Thymus (tissue), 11 donors: ENCODE measurements around the gene MAP7D2. TPM values are rescaled to one million over a fixed set of nuclear protein-coding genes. Genes with fewer than 3 reads are reported as not detected.

Experiments used
- DNase-seq, 9 donors: peaks; one replicate each; pipeline ENCODE4 v3.0.0-alpha.2; 2013; ENCODE audit warnings: low spot score in 9 of 9, low read depth in 6 of 9, missing footprints in 1 of 9
- H3K27ac ChIP-seq, 2 donors: one replicate each; pipeline ENCODE4 v1.5.1; 2013; ENCODE audit warnings: control low read depth in 1 of 2, low read depth in 1 of 2, low read length in 1 of 2, mild to moderate bottlenecking in 1 of 2, moderate library complexity in 1 of 2
- H3K27me3 ChIP-seq, 2 donors: one replicate each; pipeline ENCODE4 v1.5.1; 2013; ENCODE audit warnings: low read length in 1 of 2; ENCODE audit not compliant: control insufficient read depth in 2 of 2, insufficient read depth in 1 of 2
- H3K36me3 ChIP-seq, 2 donors: one replicate each; pipeline ENCODE4 v1.5.1; 2013; ENCODE audit warnings: low read length in 1 of 2, mild to moderate bottlenecking in 1 of 2, moderate library complexity in 1 of 2; ENCODE audit not compliant: control insufficient read depth in 2 of 2, insufficient read depth in 2 of 2
- H3K4me1 ChIP-seq, 2 donors: one replicate each; pipeline ENCODE4 v1.5.1; 2013; ENCODE audit warnings: low read length in 2 of 2; ENCODE audit not compliant: control insufficient read depth in 2 of 2, insufficient read depth in 2 of 2
- H3K4me3 ChIP-seq, 2 donors: one replicate each; pipeline ENCODE4 v1.5.1; 2013; ENCODE audit warnings: low read length in 2 of 2, control low read depth in 1 of 2, mild to moderate bottlenecking in 1 of 2
- H3K9me3 ChIP-seq, 2 donors: one replicate each; pipeline ENCODE4 v1.5.1; 2013; ENCODE audit warnings: low read length in 1 of 2, mild to moderate bottlenecking in 1 of 2; ENCODE audit not compliant: control insufficient read depth in 2 of 2, insufficient read depth in 1 of 2
- WGBS: extraction: QIAGEN DNeasy Blood & Tissue Kit; methylation state at CpG from one replicate; pipeline ENCODE4 v1.1.7; 2013; 5-methylcytosine and 5-hydroxymethylcytosine counted together
- polyA plus RNA-seq: library from polyadenylated mRNA; stranded (reverse); fragments of 200-250 nt; gene quantifications from one replicate; pipeline ENCODE4 v1.2.3, GENCODE V29; 2013
- total RNA-seq: library from RNA; stranded (reverse); fragments of 120-200 nt; gene quantifications from one replicate; pipeline ENCODE4 v1.2.4, GENCODE V29; 2013
- donor health status: healthy.

Gene MAP7D2
- total and polyA plus RNA-seq, 2 donors = 2.6 to 4.4 TPM

DNA sequence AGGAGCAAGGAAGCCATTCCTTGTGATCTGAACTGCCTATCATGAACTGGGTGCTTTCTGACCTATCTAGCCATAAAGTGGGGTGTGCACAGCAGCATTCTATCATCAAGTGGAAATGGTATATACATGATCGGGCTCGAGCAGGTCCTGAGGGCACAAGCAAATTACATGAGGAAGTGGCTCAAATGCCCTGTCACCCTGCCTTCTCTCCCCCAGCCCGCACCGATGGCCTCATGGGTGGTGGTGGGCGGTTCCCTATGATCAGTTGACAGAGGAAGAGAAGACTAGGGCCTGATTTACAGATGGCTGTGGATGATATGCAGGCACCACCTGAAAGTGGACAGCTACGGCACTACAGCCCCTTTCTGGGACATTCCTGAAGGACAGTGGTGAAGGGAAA is 79.5 kb downstream of the MAP7D2 start:
- Histone ChIP-seq H3K27me3 (no peaks in the 10 kb centered on the region), H3K9me3 (no peaks in the 10 kb centered on the region), H3K36me3 (no peaks in the 10 kb centered on the region), H3K27ac (no peak overlapping the region), H3K4me3 (no peak overlapping the region), H3K4me1 (no peaks in the 10 kb centered on the region)
- no peak for DNase-seq
- WGBS = 94% methylated on average over 6 of the region's 6 CpGs

DNA sequence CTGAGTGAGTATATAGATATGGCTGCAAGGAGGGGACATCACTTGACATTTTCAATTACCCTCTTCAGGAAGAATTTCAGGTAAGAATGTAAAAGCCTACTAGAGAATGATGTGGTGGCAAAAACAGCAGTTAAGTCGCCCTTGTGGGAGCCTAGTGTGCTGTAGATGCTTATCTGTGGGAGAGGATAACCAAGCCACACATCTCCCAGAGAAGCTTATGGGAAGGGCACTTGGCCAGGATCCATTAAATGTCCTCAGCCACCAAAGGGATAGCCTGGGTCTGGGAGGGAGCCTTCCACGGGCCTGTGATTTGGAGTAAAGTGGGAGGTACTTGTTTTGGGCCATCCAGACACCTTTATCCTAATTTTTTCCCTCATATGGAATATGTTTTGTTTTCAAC is 84.5 kb downstream of the MAP7D2 start:
- Histone ChIP-seq H3K36me3 (no peaks in the 10 kb centered on the region), H3K27ac (no peak overlapping the region), H3K4me1 (peaks cover 9 to 22% of the 10 kb centered on the region in 2 donors), H3K27me3 (no peaks in the 10 kb centered on the region), H3K9me3 (no peaks in the 10 kb centered on the region), H3K4me3 (no peak overlapping the region)
- DNase-seq = no peak
- WGBS = 69% methylated on average over 2 of the region's 2 CpGs

DNA sequence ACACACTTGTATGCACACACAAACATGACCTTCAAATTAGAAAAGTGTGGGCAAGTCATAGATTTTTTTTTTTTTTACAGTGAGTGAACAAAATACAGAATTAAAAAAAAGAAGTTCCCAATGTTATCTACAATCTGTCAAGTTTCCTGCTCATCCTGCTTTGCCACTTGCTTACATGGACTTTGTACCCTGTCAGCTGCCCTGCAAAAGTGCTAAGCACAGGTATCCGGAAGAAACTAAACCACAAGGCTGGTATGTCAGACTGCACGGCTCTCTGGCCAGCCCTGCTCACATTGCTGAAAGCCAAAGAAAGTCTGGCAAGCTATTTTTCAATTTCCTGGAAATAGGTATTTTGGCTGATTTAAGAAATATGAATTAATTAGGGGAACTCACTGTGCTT is 87.0 kb downstream of the MAP7D2 start:
- H3K4me3 ChIP-seq = no peak overlapping the region
- DNase-seq = peak in 1 of 9 donors; percentile 23
- WGBS = 5% methylated on average over 2 of the region's 2 CpGs

DNA sequence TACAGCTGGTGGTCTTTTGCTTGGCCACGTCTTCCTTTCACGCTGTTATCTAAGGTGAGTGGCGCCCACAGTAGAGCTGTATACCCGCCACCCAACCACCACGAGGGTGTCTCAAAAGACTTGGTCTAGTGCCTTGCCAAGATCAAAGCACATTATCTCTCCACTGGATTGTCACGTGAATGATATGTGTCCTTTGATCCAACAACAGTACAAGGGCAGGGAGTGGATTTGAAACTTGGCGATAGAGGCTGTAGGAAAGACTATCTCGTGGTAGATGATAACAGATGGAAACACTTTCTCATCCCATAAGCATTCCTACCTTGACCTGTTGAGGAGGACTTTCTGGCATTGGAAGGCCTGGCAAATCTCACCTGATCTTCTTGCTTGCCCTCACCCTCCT is 88.1 kb downstream of the MAP7D2 start:
- H3K27ac ChIP-seq = no peak overlapping the region
- no peaks in the 10 kb centered on the region for H3K9me3 ChIP-seq
- 38% methylated on average over 8 of the region's 8 CpGs for WGBS

More for the DNA sequence above, 87.0 kb downstream of the MAP7D2 start:
- Histone ChIP-seq H3K4me1 (peaks cover 12 to 22% of the 10 kb centered on the region in 2 donors), H3K36me3 (no peaks in the 10 kb centered on the region), H3K9me3 (no peaks in the 10 kb centered on the region), H3K27me3 (no peaks in the 10 kb centered on the region), H3K27ac (no peak overlapping the region)

DNA sequence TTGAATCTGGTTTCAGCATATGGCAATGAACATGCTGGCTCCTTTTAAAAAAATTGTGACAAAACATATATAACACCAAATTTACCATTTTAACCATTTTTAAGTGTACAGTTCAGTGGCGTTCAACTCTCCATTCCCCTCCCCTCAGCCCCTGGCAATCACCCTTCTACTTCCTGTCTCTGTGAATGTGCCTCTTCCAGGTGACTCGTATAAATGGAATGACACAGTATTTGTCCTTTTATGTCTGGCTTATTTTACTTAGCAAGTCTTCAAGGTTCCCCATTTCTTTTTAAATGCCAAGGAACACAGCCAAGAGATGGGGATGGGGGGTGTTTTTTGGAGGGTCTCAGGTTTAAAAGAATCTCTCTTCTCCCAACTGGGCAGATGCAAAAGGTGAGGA is 90.4 kb downstream of the MAP7D2 start:
- Histone ChIP-seq H3K27ac (no peak overlapping the region), H3K27me3 (no peaks in the 10 kb centered on the region), H3K4me3 (no peak overlapping the region), H3K36me3 (no peaks in the 10 kb centered on the region), H3K4me1 (peaks cover 12 to 22% of the 10 kb centered on the region in 2 donors), H3K9me3 (no peaks in the 10 kb centered on the region)
- WGBS = 16% methylated on average over 2 of the region's 2 CpGs
- peak in 1 of 9 donors; percentile 26 for DNase-seq

More for the DNA sequence above, 88.1 kb downstream of the MAP7D2 start:
- no peaks in the 10 kb centered on the region for H3K27me3 ChIP-seq
- no peaks in the 10 kb centered on the region for H3K36me3 ChIP-seq
- DNase-seq = peak in 1 of 9 donors; percentile 33
- peaks cover 12 to 22% of the 10 kb centered on the region in 2 donors for H3K4me1 ChIP-seq
- no peak overlapping the region for H3K4me3 ChIP-seq

DNA sequence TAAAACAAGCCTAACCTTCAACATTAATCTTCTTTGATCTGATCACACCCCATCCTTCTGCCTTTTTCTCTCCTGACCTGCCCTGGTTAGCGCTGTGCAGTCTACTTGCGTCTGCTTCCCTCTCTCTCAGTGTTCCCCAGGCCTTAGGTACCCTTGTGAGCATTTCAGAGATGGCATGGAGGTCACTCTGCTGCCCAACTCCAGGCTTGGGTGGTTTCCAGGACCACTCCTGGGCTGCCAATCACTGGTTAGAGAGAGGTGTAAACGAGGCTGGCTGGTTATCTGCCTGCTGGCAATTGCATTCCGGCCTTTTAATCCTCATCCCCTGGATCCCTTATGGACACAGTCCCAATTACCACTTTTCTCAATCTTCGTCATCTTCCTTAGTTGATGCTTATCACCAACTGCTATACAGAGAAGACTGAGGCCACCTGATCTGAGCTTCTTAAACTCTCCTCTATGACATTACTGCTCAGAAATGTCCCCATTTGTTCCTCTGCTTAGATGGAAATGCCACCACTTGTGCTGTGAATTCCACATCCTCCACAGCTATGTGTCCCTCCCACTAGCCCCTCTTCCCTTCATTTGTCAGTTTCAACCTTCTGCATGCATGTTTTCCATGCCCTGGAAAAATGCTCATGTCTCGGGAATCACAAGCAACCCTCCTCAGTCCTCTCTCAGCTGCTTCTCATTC is 96.9 kb downstream of the MAP7D2 start:
- 98% methylated on average over 6 of the region's 6 CpGs for WGBS
- Histone ChIP-seq H3K4me1 (peaks cover 0 to 13% of the 10 kb centered on the region in 2 donors), H3K4me3 (no peak overlapping the region), H3K9me3 (no peaks in the 10 kb centered on the region), H3K36me3 (no peaks in the 10 kb centered on the region), H3K27ac (peak overlapping the region in 1 of 2 donors; percentile 51), H3K27me3 (no peaks in the 10 kb centered on the region)
- no peak for DNase-seq

DNA sequence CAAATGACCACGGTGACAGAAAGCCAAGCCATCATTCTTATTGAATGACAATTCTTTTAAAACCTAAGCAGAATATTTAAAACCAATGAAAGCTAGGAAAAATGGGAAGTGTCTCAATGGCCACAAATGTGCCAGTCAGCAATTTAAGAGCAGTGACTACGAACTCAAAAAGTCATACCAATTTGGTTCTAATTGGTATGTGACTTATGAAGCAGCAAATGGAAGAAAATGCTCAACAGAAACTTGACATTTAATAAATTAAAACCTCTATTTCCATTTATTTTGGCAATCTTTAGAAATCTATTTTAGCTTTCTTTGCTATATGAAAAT is 100.1 kb downstream of the MAP7D2 start:
- no peak overlapping the region for H3K4me3 ChIP-seq
- H3K27me3 ChIP-seq = no peaks in the 10 kb centered on the region
- 94% methylated on average over 2 of the region's 2 CpGs for WGBS
- DNase-seq = no peak
- peaks cover 0 to 13% of the 10 kb centered on the region in 2 donors for H3K4me1 ChIP-seq
- no peaks in the 10 kb centered on the region for H3K9me3 ChIP-seq
- no peaks in the 10 kb centered on the region for H3K36me3 ChIP-seq
- H3K27ac ChIP-seq = no peak overlapping the region

DNA sequence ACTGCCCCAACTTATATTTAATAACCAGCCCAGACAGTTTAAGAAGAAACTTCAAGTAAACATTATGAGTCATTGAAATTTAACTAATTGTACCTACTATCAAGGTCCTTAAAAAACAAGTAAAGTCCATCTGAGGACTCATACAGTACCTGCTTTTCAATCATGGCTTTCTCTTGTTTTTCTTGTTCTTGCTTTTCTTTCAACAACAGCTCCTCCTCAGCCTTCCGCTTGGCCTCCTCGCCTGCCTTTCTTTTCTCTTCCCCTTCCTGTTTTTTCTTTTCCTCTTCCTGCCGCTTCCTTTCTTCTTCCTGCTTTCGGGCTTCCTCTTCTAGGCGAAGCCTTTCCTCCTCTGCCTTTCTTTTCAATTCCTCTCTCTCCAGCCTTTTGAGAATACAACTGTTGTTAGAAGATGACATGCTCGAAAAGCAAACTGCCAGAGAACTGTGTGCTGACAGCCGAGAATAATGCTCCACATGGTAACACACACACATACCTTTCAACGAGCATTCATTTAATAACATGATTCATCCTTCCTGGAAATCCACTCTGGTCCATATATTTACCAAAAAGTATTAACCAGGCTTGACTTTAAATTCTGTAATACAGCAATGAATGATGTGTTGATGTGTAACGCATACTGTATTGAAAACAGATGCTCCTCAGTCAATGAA is 100.6 kb downstream of the MAP7D2 start:
- Histone ChIP-seq H3K36me3 (no peaks in the 10 kb centered on the region), H3K27me3 (no peaks in the 10 kb centered on the region), H3K27ac (no peak overlapping the region), H3K4me3 (no peak overlapping the region), H3K4me1 (peaks cover 0 to 13% of the 10 kb centered on the region in 2 donors), H3K9me3 (no peaks in the 10 kb centered on the region)
- 94% methylated on average over 9 of the region's 9 CpGs for WGBS
- no peak for DNase-seq

DNA sequence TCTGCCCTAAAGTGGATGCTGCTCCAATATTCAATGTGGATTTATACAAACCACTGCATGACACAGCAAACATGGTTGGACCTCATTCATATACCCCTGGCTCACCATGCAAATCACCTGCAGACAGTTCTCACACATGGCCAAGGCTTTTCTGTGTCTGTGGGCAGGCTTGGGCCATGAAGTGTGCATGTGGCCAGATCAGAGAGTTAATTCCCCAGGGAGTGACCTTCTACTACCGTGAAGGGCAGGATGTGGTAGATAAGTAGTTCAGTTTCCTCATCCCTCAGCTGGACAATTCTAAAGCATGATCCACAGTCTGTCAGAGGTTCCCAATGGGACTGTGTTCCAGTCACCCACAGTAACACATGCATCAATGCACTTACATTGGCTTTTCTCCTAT is 101.3 kb downstream of the MAP7D2 start:
- 74% methylated on average over 1 of the region's 1 CpG for WGBS
- H3K4me3 ChIP-seq = no peak overlapping the region
- peaks cover 0 to 8% of the 10 kb centered on the region in 2 donors for H3K4me1 ChIP-seq
- H3K36me3 ChIP-seq = no peaks in the 10 kb centered on the region
- H3K9me3 ChIP-seq = no peaks in the 10 kb centered on the region
- DNase-seq = no peak
- no peak overlapping the region for H3K27ac ChIP-seq
- no peaks in the 10 kb centered on the region for H3K27me3 ChIP-seq
